ENCODE data around the gene PAPOLB.

PAPOLB gene

DNA sequence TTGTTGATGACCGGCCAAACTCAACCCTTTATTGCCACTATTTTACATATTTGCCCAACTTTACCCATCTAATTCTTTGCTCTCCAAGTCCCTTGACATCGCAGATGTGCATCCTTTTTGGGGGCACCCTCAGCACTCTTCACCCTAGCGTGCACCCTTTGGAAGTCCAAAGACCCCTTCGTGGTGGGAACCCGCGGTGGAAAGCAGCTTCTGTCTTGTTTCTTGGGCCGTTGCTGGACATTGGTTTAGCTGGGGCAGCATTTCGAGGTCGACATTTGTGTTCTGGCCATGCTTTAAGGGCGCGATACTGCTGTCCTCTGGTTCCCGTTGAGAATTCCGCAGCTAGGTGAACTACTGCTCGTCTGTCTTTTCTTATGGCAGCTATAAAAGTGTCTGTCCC is 326 bp upstream of the PAPOLB start:
- no peaks in the 10 kb centered on the region for H3K27me3 ChIP-seq
- no peaks in the 10 kb centered on the region for H3K9me3 ChIP-seq
- H3K36me3 ChIP-seq, result no peaks in the 10 kb centered on the region
- H3K4me1 ChIP-seq, result no peaks in the 10 kb centered on the region
- no peak overlapping the region for H3K4me3 ChIP-seq (ENCODE audit: low read depth, low read length)
- no peak for DNase-seq
- TF ChIP-seq, protein P1, sequence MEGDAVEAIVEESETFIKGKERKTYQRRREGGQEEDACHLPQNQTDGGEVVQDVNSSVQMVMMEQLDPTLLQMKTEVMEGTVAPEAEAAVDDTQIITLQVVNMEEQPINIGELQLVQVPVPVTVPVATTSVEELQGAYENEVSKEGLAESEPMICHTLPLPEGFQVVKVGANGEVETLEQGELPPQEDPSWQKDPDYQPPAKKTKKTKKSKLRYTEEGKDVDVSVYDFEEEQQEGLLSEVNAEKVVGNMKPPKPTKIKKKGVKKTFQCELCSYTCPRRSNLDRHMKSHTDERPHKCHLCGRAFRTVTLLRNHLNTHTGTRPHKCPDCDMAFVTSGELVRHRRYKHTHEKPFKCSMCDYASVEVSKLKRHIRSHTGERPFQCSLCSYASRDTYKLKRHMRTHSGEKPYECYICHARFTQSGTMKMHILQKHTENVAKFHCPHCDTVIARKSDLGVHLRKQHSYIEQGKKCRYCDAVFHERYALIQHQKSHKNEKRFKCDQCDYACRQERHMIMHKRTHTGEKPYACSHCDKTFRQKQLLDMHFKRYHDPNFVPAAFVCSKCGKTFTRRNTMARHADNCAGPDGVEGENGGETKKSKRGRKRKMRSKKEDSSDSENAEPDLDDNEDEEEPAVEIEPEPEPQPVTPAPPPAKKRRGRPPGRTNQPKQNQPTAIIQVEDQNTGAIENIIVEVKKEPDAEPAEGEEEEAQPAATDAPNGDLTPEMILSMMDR (IDR thresholded peaks at IDR 0.05; ENCODE audit: low read depth, low read length), result no peak

DNA sequence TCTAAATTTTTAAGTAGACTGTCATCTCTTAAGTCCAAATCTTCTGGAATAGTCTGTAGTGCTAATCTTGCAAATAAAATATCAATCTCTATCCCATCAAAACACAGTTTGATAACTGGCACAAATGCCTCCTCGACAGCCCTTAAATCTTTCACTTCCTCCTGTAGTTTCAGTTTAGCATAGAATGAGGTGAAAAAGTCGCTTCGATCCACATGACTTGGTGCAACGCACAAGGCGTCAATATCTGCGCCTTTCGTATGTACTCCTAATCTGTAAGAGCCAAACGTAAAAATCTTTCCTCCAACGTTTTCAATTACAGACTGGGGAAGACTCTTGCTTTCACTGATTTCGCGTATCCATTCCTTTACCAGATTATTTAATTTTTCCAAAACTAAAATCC is 603 bp downstream of the PAPOLB start:
- TF ChIP-seq, protein P1 (IDR thresholded peaks at IDR 0.05; ENCODE audit: low read depth, low read length), result no peak

DNA sequence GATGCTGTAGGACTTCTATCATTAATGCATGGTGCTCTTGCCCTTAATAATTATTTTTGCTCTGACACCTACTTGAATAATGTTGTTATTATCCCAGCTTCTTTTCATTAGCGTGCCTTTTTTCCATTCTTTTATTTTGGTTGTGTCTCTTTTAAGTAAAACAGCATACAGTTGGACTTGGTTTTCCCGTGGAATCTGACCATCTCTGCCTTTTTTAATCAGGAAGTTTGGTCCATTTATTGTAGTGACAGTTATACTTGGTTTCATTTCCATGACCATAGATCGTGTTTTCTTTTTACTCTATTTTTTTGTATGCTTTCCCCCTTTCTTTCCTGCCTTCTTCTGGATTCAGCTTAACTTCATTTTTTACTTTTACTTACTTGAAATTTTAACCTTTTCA is 4.6 kb downstream of the PAPOLB start:
- Histone ChIP-seq H3K36me3 (no peaks in the 10 kb centered on the region), H3K27me3 (no peaks in the 10 kb centered on the region), H3K4me3 (ENCODE audit: low read depth, low read length) (no peak overlapping the region), H3K9me3 (no peaks in the 10 kb centered on the region), H3K4me1 (no peaks in the 10 kb centered on the region)
- TF ChIP-seq, protein P1 (IDR thresholded peaks at IDR 0.05; ENCODE audit: low read depth, low read length), result no peak
- DNase-seq, result no peak

More for the DNA sequence above, 603 bp downstream of the PAPOLB start:
- Histone ChIP-seq H3K27me3 (no peaks in the 10 kb centered on the region), H3K4me1 (no peaks in the 10 kb centered on the region), H3K4me3 (ENCODE audit: low read depth, low read length) (no peak overlapping the region), H3K9me3 (no peaks in the 10 kb centered on the region), H3K36me3 (no peaks in the 10 kb centered on the region)
- no peak for DNase-seq

DNA sequence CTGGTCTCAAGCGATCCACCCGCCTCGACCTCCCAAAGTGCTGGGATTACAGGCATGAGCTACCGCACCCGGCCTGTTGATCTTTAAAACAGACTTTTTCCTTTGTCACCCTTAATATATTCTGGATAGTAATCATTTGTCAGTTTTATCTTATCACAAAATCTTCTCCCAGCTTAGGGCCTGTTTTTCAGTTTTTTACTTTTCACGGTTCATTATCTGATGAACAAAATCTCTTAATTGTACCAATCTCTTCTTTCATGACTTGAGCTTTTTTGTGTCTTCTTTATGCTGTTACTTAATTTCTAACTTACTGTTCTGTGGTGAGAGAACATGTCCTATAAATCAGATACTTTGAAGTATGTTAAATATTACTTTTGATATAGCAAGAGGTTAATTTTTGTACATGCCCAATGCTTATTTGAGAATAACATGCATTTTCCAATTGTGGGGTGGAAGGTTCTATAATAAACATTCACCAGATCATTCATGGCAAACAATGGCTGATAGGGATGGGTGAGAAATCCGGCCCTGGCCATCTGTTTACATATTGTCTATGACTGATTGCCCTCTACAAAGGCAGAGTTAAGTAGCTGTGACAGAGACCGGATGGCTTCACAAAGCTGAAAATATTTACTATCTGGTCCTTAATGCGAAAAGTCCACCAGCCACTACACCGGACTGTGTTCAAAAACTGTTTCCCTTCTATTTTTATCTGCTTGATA is 5.3 kb downstream of the PAPOLB start:
- no peak for DNase-seq
- Histone ChIP-seq H3K9me3 (no peaks in the 10 kb centered on the region), H3K27me3 (no peaks in the 10 kb centered on the region), H3K4me3 (ENCODE audit: low read depth, low read length) (no peak overlapping the region), H3K36me3 (no peaks in the 10 kb centered on the region), H3K4me1 (no peaks in the 10 kb centered on the region)
- TF ChIP-seq, protein P1 (IDR thresholded peaks at IDR 0.05; ENCODE audit: low read depth, low read length), result no peak

- H3K36me3 ChIP-seq, result no peaks in the 10 kb centered on the region
- no peak overlapping the region for H3K4me3 ChIP-seq (ENCODE audit: low read depth, low read length)
- no peaks in the 10 kb centered on the region for H3K9me3 ChIP-seq
Measured at GRCh38 chr7:4854916-4855315, 6.9 kb downstream of the PAPOLB start.

More at GRCh38 chr7:4854916-4855315, 6.9 kb downstream of the PAPOLB start:
- H3K27me3 ChIP-seq, result no peaks in the 10 kb centered on the region
- DNase-seq, result no peak
- TF ChIP-seq, protein P1 (IDR thresholded peaks at IDR 0.05; ENCODE audit: low read depth, low read length), result no peak
- no peaks in the 10 kb centered on the region; the same call in 1 of the 2 replicates for H3K4me1 ChIP-seq
